GM19035 (cell line): ENCODE data around the gene MED13.
"Not testable (repeated sequence)": the region's sequence is repeated elsewhere in the genome, so short reads cannot be mapped to it uniquely, and the experiment has no call there.

Experiments used
- ATAC-seq: cut with Tn5 transposase; IDR thresholded peaks from one replicate; pipeline ENCODE4 v1.9.1; 2021; ENCODE audit not compliant: unreplicated experiment

The MED13 gene

GRCh38 chr17:61908292-61909037, 156.6 kb downstream of the MED13 start:
- no peak for ATAC-seq

- ATAC-seq, result no peak
These were observed 157.7 kb downstream of the MED13 start for GRCh38 chr17:61907361-61907760.

- peak; percentile 91 for ATAC-seq
These were observed 160.9 kb downstream of the MED13 start for GRCh38 chr17:61904094-61904710.

DNA sequence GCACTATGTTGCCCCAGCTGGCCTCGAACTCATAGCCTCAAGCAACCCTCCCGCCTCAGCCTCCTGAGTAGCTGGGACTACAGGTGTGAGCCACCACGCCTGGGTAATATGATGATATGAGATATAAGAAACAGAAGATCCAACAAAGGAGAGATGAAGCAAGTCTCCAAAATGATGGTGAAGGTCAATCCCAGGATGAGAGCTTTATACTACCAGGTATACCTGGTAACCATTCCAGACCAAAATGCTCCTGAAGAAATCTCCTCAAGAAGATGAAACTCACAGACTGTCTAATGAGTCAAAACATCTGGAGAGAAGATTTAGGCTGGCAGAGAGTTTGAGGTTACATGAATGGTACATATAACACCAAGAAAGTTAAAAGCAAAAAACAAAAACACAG, 161.8 kb downstream of the MED13 start:
- no peak for ATAC-seq

GRCh38 chr17:61897548-61898180, 167.4 kb downstream of the MED13 start:
- ATAC-seq, result no peak

- no peak for ATAC-seq
These were observed 169.7 kb downstream of the MED13 start for GRCh38 chr17:61895391-61895790.

DNA sequence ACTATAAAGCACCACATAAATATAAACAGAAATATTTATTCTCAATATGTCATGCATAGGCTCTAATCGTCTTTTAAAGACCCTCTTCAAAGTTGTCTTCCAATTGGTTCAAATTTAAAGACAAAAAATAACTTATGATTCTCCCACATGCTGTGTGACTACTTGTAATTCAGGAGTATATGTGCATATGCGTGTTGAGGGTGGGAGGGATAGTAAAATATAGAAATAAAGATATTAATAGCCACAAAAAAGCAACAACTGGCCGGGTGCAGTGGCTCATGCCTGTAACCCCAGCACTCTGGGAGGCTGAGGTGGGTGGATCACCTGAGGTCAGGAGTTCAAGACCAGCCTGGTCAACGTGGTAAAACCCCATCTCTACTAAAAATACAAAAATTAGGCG, 170.8 kb downstream of the MED13 start:
- not testable (repeated sequence) for ATAC-seq
